ENCODE results near the gene CHMP4A.
A peak's percentile ranks its signal among the peaks of the same experiment; 100 is the strongest.
"Not testable (repeated sequence)": the region's sequence is repeated elsewhere in the genome, so short reads cannot be mapped to it uniquely, and the experiment has no call there.

The CHMP4A gene

GRCh38 chr14:24246765-24247212 is 33.5 kb upstream of the CHMP4A start:
- no peak for DNase-seq (ENCODE audit: low read depth in 2 of 2)

GRCh38 chr14:24245350-24245749 is 32.1 kb upstream of the CHMP4A start:
- DNase-seq (ENCODE audit: low read depth in 2 of 2): not testable (repeated sequence)

- no peak for DNase-seq (ENCODE audit: low read depth in 2 of 2)
These were observed 30.1 kb upstream of the CHMP4A start for GRCh38 chr14:24243336-24243836.

- peak; percentile 90 to 95 for DNase-seq (ENCODE audit: low read depth in 2 of 2)
These were observed 28.6 kb upstream of the CHMP4A start for GRCh38 chr14:24241829-24242443.

GRCh38 chr14:24240110-24240918 is 27.0 kb upstream of the CHMP4A start:
- DNase-seq (ENCODE audit: low read depth in 2 of 2): no peak

GRCh38 chr14:24238527-24239037 is 25.3 kb upstream of the CHMP4A start:
- no peak for DNase-seq (ENCODE audit: low read depth in 2 of 2)

- no peak for DNase-seq (ENCODE audit: low read depth in 2 of 2)
These were observed 24.8 kb upstream of the CHMP4A start for GRCh38 chr14:24238123-24238522.

GRCh38 chr14:24237463-24237955 is 24.2 kb upstream of the CHMP4A start:
- DNase-seq (ENCODE audit: low read depth in 2 of 2): no peak

GRCh38 chr14:24236689-24237462 is 23.6 kb upstream of the CHMP4A start:
- no peak for DNase-seq (ENCODE audit: low read depth in 2 of 2)

GRCh38 chr14:24235804-24236688 is 22.8 kb upstream of the CHMP4A start:
- DNase-seq (ENCODE audit: low read depth in 2 of 2): no peak

GRCh38 chr14:24234095-24235005 is 21.1 kb upstream of the CHMP4A start:
- no peak for DNase-seq (ENCODE audit: low read depth in 2 of 2)

GRCh38 chr14:24233538-24233866 is 20.2 kb upstream of the CHMP4A start:
- no peak for DNase-seq (ENCODE audit: low read depth in 2 of 2)

- DNase-seq (ENCODE audit: low read depth in 2 of 2): no peak
These were observed 19.6 kb upstream of the CHMP4A start, which contains the start of gene GMPR2 for GRCh38 chr14:24232645-24233537. TSS of gene GMPR2 (plus strand) at chr14:24232929. CDS start at chr14:24233254, 325 bp downstream.

GRCh38 chr14:24232121-24232644 is 18.9 kb upstream of the CHMP4A start, which contains the start of gene NEDD8:
TSS of gene NEDD8 (minus strand) at chr14:24232367. CDS start at chr14:24232267, 100 bp downstream.
- peak; percentile 88 to 93 for DNase-seq (ENCODE audit: low read depth in 2 of 2)

GRCh38 chr14:24231263-24232120 is 18.2 kb upstream of the CHMP4A start:
- no peak for DNase-seq (ENCODE audit: low read depth in 2 of 2)

- no peak for DNase-seq (ENCODE audit: low read depth in 2 of 2)
These were observed 15.6 kb upstream of the CHMP4A start for GRCh38 chr14:24228902-24229301.

GRCh38 chr14:24226473-24226872 is 13.2 kb upstream of the CHMP4A start:
- DNase-seq (ENCODE audit: low read depth in 2 of 2): no peak
